LoVo (cell line): ENCODE data around the gene GSC2.

Experiments
- DNase-seq: peaks from one replicate; pipeline ENCODE4 v3.0.0-alpha.2; 2016; ENCODE audit warnings: low spot score

Gene GSC2, protein sequence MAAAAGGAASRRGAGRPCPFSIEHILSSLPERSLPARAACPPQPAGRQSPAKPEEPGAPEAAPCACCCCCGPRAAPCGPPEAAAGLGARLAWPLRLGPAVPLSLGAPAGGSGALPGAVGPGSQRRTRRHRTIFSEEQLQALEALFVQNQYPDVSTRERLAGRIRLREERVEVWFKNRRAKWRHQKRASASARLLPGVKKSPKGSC

DNA sequence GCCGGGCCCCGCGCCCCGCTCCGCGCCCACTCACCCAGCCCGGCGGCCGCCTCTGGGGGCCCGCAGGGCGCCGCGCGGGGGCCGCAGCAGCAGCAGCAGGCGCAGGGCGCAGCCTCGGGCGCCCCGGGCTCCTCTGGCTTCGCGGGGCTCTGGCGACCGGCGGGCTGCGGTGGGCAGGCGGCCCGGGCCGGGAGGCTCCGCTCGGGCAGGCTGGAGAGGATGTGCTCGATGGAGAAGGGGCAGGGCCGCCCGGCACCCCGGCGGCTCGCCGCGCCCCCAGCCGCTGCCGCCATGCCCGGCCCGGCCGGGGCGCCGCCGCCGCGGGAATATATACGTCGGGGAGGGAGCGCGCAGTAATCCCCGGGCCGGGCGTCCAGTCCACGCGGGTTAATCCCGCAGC is at the start of gene GSC2:
Gene GSC2 (minus strand): TSS at position 302 of the 400 bp plus-strand sequence. CDS start 9 bp downstream, at position 293.
- DNase-seq, result no peak

DNA sequence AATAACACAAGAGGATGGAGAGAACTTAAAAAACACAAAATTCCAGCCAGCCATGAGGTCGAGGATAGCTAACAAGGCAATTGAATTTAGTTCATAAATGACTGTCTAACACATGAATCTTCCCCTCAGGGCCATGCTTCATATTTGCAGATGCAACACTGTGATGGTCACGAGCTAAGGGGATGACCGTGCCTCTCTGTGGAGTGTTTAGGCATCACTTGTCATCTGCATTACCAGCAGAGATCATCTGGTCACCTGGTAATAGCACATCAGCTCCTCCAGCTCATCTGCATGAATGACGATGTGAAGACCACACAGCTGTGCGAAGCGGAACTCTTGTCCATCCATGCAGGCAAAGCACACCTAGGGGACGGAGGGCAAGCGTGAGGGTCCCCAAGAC is 49.4 kb upstream of the GSC2 start:
- no peak for DNase-seq

DNA sequence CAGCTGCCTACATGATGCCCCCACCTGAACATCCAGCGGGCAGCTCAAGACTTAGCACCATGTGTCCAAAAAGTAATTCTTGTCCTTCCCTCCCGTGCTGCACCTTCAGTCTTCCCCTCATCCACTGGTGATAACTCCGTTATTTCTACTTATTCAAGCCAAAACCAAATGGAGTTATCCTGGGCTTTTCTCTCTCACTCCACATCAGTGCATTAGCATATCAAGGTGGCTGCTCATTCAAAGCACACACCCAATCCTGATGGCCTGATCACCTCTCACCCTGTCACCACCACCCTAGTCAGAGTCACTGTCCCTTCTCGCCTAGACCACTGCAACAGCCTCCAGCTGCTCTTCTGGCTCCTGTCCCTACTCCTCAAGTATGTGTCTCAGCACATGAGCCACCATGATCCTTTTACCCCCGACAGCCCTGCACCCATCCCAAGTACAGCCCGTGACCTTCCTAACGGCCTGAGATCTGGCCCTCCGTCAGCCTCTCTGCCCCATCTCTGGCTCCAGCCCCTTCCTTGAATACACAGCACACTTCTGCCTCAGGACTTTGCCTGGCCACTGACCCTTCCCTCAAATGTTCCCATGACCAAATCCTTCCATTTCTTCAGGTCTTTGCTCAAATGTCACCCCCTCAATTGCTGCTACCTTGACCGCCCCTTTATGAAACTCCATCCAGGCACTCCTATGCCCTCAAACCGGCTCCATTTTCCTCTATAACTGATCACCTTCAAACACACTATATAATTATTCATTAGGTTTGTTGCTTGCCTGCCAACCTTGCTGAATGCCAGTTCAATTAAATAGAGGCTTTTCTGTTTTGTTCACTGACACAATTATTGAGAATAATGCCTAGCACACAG is 48.1 kb upstream of the GSC2 start:
- DNase-seq, result no peak

DNA sequence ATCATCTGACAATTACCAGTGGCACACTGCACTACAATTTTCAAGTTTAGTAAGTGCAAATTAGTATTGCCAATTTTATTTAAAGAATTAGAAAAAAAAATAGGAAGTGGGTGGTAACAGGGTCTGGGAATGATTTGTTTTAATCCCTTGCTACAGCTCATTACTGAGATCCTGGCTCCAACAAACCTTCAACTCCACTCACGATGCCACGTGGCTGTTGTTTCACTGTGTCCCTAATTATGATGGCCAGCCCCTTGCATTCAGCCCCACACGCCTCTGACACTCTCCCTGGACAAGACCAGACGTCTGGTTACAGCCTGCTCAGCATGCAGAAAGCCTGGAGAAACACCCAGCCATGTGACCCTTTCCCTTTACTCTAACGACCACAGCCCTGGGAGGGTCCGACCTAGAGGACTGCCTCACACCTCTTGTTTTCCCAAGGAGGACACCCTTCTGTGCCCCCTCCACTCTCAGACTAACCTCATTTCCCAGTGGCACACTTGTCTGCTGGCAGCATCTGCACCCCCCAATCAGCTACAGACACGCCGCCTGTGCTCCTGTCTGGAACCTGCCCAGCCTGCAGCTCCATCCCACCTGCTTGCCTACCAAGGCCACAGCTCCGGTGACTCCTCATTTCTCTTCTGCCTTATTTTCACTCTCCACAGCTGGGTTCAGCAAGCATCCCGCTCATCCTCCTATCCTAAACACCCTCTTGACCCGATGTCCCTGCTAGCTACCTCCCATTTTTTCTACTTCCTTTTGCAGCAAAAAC is 46.9 kb upstream of the GSC2 start:
- DNase-seq, result no peak

DNA sequence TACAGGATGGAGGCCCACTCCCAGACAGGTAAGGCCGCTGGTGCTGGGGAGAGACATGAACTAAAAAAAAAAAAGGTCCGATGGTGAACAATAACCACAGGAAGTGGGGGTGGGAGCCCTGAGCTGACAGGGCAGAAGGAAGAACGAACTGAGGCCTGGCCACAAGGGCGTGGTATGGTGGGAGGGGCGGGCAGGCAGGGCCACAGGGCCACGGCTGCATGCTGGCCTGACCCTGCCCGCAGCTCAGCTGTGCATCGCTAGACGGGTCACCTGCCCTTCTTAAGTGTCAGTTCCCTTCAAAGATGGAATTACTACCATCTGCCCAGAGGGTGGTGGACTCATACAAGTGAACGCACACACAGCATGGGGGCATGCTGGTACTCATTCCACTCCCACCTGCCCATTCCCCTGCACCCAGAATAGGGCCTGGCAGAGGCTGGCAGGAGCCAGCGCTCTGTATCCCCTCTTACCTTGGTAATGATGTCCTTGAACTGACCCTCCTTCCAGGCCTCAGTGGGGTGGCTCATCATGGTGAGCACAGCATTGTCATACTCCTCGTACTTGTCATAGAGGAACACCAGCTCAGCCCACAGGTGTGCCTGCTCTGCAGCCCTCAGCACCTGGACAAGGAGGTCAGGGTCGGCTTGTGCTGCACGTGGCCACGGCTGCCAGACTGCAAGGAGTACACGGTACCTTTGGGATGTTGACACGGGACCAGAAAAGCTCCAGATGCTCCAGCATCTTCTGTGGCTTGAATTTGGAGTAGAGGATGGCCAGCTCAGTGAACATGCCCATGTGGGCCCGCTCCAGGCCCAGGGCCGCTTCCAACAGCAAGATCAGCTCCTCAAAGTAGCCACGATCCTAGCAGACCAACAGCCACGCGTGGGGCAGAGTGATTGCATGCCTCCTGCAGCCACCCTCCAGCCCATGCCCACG is 46.0 kb upstream of the GSC2 start:
- DNase-seq, result no peak

DNA sequence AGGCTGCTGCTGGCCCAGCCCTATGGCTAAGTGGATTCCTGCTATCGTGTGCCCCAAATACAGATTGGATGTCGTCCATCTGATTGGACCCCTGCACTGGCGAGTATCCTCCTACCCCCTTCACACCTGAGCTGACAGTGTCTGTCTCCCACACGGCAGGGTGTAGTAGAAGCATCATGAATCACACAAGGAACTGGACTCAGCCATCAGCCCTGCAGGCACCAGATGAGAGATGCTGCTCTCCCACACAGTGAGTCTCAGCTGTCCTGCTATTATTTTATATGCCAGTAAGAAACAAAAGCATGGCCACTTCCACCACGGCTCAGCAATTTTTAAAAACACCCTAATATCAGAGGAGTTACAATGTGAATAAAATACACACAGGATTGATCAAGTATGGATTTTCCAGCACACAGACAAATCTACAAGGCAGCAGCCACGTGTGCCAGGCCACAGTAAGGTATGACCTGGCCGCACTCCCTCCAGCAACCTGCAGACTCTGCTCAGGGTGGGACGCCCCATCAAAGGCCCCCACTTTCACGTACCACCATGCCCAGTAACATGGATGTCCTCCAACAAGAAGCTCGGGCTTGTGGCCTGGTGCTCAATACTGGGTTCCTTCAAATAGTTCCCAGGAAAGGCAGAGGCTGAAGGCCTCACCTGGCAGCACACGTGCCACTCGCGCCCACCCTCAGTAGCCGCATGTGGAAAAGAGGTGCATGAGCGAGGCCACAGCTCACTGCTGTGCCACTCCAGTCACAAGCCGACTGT is 44.9 kb upstream of the GSC2 start:
- DNase-seq, result no peak

DNA sequence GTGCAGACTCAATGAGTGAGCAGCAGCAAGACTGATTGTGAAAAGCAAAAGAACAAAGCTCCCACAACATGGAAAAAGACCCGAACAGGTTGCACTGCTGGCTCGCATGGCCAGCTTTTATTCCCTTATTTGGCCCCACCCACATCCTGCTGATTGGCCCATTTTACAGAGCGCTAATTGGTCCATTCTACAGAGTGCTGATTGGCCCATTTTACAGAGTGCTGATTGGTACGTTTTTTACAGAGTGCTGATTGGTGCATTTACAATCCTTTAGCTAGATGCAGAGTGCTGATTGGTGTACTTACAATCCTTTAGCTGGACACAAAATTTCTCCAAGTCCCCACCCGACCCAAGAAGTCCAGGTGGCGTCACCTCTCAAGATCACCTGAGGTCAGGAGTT is 43.8 kb upstream of the GSC2 start:
- DNase-seq, result no peak

DNA sequence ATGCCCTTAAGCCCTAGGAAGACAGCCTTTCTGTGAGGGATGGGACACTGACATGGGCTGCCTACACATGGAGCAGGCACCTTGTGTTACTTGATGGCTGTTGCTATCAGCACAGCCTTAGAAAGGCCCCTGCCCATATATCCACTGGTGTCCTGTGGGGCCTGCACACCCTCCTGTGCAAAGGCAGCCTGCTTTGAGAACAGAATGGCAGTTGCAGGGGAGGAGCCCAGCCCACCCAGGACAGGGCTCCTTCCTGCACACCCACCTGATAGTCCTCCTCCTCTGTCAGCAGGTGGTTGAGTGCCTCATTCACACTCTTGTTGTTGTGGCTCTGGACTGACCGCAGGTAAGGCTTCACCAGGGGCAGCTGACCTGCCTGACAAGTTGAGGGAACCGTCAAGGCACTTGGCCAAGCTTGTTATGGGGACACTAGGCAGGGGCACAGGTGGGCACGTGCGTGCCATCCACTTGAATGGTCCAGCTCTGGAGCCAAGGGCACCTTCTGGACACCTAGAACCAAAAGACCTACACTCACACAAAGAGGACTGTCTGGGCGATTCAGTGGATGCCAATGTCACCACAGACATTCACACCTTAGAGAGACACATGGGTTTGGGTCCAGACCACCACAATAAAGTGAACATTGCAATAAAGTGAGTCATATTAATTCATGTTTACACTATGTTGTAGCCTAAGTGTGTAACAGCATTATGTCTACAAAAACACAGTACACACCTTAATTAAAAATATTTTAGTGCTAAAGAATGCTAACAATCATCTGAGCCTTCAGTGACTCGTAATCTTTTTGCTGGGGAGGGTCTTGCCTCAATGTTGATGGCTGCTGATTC is 37.8 kb upstream of the GSC2 start:
- DNase-seq, result no peak

DNA sequence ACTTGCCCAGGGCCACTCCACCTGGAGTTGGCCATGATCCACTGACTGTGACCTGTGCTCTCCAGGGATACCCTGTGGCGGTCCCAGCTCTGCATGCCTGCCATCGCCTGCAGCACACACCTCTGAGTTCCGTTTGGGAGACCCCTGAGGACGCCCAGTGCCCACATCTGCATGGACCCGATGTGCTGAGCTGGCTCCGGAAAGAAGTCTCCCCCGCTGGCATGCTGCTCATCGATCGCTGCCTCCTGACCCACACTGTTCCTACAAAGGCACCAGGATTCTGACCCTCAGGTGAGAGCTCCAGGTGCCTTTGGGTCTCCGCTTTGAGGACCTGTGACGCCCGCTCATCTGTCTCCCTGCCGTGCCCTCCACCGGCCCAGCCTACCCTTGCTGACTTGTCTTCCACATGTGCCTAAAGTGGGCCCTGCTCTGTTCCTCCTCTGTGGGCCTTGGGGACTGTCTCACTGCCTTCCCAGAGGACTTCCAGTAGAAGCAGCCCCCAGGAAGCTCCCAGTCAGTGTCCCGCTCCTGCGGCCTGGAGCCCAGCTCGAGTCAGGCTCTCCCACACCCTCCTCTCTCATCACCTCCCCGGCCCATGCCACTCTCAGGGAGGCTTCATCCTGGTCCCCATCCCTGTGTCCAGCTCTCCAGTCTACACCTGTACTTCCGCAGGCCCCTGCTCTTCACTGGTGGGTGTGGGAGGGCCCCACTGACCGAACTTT is 34.3 kb upstream of the GSC2 start:
- DNase-seq, result no peak

DNA sequence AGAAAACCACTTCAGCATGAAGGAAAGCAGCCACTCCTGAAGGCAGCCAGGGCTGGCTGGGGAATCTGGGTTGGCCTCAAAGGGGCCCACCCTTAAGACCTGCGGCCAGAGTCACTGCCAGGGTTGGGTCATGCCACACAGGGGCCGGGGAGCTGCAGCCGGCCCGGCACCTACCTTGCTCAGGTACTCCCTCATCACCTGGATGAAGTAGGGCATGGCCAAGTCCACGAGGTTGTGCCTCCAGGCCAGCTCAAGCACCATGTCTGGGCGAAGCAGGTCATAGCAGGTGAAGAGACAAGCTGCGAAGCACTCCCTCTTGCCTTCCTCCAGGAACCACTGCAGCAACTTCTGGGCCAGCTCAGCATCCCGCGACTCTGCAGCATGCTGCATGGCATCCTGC is 33.1 kb upstream of the GSC2 start:
- no peak for DNase-seq

DNA sequence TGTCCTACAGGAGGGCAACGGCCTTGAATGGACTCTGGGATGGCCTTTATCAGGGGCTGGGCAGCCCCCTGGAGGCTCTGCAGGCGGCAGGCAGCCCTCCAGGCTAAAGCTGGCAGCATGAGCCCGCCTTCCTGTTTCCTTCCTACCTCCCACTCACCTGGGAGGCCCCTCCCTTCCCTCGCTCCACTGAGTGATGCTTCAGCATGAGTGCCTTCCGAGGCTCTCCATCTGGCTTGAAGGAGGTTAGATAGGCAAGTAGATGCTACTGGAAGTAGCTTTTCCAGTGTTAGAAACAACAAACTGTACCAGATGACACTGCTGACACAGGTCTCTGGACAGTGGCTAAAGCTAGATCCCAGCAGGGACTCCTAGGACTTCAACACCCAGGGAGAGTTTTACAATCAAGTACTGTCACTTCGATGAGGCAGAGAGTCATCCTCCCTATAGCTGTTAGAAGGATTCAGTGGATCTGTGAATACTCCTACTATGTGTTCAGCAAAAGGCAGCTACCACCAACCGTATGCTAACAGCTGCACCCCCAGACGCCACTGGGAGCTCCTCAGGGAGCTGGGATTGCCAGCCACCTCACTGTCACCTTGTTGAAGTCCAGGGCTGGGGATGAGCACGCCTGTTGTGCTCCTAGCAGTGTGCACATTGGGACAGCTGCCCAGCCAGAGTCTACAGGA is 32.5 kb upstream of the GSC2 start:
- DNase-seq, result no peak

DNA sequence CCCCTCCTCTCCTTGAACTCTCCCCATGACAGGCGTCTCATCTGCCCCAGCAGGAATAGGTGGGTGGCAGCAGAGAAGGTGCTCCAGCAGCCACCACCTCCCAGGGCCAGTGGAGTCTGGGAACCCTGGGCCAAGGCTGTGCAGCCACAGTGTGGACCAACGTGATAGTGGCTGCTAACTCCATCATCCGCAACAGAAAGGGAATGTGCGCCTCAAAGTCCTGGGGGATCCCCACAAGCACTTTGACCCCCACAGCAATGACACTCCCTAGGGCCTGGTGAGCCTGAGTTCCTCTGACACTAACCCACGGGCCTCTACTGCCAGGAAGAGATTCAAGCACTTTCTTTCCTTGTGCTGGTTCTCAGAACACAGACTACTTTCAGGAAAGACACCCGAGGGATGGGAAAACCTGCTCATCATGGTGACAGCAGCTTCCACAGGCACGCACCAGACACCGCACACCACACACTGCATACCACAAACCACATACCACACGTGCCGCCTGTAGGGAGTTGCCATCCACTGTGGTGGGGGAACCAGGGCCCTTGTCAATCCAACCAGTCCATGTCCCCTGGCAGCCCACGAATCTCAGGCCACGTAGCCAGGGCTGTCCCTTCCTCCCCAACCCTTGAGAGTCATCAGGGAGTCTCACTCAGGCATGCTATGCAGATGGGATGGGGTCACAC is 31.8 kb upstream of the GSC2 start:
- DNase-seq, result no peak

DNA sequence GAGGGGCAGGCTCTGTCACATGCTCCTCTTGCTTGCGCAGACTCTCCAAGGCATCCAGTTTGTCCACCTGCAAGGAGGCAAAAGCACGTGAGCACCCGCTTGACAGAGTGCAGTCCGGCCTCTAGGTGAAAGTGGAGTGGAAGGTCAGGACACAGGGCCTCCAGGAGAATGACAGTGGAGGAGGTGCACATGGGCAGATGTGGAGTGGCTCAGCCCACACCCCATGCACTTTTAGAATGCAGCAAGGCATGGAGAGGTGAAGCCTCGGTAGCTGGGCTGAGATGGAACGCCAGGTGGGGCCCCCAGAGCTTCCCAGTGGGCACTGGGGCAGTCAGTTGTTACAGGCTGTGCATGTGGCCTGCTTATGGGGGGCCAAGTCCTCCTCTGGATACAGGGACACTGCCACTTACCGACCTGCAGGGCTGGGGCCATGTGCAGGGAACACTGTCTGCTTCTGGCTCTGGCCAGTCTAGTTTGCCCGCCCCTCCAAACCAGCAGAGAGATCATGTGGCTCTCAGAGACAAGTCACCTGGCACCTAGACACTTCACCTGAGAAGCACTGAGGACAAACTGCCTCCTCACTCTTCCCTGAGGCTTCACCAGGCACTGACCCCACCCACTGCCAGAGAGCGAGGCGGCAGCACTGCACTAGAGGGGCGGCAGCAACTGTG is 30.8 kb upstream of the GSC2 start:
- DNase-seq, result no peak

DNA sequence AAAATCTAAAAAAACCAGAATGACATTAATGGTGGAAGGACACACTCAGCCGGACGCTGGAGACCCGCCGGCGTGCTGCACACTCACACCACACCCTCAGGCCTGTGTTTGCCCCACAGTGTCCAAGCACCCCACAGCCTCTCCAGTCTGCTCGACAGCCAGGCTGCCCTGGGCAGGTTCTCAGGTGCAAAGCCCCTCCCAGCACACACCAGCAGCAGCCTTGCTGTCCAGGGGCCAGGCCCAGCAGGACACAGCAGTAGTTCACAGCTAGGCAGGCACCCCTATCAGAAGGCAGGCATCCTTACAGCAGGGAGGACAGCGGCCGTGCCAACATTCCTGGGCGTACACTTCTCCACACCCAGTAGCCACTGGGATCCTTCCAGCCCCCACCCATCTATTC is 30.1 kb upstream of the GSC2 start:
- no peak for DNase-seq

DNA sequence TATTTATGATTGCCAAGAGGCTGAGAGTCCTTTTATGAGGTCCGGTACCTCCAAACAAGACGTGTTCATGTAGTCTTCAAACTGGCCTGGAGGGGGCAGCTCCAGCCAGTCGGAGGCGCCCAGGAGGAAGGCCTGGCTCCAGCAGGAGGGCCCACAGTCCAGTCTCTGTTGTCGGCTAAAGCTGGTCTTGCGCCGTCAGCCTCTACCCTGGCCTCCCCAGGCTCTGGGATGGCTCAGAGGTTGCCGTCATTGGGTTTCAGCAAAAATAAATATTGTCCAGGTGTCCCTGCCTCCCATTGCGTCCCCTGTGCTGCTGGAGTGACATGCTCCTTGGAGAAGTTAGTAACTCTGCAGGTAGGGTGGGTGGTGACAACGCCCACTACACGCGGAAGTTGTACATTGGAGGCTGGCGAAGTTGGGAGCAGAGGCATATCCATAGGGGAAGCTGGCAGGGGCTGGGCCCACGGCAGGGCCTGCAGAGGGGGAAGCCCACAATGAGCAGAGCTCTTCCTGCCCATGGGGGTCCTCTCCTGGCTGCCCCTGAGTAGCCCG is 29.5 kb upstream of the GSC2 start:
- DNase-seq, result peak; percentile 81

DNA sequence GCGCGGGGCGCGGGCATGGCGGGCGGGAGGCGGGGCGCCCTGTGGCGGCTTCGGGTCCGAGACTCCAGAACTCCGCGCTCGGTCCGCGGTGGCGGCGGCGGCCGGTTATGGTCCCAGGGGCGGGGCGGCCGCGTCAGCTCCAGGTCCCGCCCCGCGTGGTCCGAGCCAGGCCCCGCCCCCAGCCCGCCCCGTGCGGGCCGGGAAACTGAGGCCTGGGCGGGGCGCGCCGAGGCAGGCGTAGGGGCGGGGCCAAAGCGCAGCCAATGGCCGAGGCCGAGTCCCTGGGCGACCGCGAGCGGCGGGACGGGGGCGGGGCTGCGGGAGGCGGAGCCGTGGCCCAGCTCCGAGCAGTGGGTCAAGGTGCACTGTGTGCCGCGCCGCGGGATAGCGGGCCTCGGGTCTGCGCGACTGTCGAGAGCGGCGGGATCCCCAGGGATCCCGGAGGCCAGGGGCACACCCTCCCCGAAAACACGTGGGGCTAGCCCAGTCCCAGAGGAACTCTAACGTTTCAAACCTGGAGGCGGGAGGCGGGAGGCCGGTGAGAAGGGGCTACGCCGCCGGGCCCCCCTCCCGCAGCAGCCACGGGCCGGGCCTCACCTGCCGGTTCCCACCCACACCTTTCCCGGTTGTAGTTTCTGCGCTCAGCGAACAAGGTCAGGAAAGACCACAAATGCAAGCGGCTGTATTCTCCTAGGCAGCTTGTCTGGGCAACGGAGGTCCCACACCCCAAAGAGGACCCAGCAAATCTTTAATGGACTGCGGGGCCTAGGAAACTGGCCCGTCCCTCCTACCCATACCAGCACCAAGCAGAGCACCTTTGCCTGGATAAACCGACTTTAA is 28.8 kb upstream of the GSC2 start, which contains the start of gene SLC25A1:
Gene SLC25A1 (minus strand): TSS at position 80 of the 840 bp plus-strand sequence. CDS start 63 bp downstream, at position 17.
- DNase-seq, result peak; percentile 95
